GM19467 (cell line): ENCODE data around the gene ZFR2.
"Not testable (repeated sequence)": the region's sequence is repeated elsewhere in the genome, so short reads cannot be mapped to it uniquely, and the experiment has no call there.

Source experiments
- ATAC-seq: cut with Tn5 transposase; IDR thresholded peaks from one replicate; pipeline ENCODE4 v1.9.1; 2021; ENCODE audit warnings: mild to moderate bottlenecking, moderate library complexity; ENCODE audit not compliant: unreplicated experiment

ZFR2 gene

GRCh38 chr19:3817761-3818160 is 51.1 kb downstream of the ZFR2 start:
- no peak for ATAC-seq

DNA sequence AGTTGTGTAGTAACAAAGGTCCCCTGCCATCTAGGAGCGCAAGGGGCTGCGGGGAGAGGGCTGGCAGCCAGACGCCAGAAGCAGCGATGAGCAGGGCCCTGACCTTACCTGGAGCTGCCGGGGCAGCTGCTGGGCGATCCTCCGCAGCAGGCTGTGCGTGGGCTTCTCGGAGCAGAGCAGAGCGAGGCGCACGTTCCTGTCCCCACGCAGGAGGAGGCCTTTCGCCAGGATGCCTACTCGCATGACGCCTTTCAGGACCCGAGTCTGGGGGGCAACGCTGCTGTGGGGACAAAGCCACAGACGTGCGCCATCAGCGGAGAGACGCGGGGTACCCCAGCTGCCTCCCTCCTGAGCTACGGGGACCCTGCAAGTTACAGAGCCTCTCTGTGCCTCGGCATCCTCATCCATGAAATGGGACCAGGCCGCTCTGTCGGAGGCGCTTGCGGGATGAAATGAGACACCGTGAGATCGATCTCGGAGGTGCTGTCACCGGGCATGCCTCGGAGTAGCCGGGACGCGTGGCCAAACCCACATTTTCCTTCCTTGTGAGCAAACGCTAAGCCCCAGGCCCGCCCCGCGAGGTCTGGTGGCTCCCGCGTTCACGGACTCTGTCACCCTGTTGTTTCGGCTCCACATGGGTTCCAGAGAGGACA is 52.1 kb downstream of the ZFR2 start:
- ATAC-seq: no peak

GRCh38 chr19:3816148-3816547 is 52.7 kb downstream of the ZFR2 start:
- ATAC-seq: not testable (repeated sequence)

GRCh38 chr19:3814648-3815047 is 54.2 kb downstream of the ZFR2 start:
- ATAC-seq: no peak

- ATAC-seq: no peak
These were observed 55.1 kb downstream of the ZFR2 start for GRCh38 chr19:3813473-3814392.

DNA sequence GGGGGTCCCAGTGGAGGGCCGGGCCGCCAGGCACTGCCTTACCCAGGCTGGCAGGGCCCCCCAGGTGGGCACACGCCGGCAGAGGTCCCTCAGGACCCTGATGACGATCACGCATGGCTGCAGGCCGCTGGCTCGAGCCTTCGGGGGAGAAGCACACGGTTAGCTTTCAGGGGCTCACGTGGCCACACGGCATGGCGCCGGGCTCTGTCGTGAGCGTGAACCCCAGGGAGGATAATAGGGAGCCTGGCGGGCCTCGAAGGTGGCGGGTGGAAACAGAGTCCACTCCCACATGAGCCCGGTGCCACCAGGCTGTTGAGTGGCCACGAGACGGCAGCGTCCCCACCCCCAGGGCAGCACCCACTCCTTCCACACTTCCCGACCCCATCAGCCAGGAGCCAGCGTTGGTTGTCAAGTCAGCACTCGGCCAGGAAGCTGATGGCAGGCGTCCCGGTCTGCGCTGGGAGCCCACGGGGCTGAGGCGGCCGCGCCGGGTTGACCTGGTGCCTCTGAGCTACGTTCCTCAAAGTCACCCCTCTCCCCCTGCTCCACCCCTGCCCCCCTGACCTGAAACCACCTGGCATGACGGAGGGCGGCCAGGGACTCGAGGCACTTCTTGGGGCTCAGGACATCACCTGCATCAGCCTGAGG is 58.0 kb downstream of the ZFR2 start:
- peak; percentile 13 for ATAC-seq

GRCh38 chr19:3809881-3810707 is 58.7 kb downstream of the ZFR2 start:
- peak; percentile 46 for ATAC-seq

DNA sequence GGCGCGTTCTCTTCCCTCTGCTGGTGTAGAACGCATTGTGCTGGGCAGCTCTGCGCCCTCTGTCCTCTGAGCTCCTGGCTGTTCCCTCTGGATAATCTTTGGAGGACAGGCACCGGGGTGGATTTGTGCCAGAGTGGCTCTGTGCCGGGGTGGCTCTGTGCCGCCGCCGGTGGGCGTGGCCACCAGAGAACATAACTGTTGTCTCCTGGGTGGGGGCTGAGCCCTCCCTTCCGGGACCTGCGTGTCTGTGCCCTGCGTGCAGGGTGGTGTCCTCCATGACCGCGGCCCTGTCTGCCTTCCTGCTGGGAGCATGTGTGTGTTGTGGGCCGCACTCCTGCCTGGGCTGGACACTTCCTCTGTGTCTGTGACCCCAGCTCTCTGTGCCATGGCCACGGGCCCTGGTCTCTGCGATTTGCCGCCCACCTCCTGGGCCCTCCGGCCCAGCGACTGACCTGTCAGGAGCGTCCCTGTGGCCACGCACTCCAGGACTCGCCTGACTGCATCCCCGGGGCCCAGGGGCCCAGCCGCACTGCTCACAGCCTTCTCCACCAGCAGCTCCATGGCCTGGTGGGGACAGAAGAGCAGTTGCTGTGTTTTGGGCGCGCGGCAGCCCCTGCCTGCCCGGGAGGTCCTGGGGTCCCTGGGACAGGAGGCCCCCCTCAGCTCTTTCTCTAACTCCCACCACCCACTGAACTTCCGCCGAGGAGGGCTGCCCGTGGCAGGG is 60.3 kb downstream of the ZFR2 start:
- ATAC-seq: no peak

DNA sequence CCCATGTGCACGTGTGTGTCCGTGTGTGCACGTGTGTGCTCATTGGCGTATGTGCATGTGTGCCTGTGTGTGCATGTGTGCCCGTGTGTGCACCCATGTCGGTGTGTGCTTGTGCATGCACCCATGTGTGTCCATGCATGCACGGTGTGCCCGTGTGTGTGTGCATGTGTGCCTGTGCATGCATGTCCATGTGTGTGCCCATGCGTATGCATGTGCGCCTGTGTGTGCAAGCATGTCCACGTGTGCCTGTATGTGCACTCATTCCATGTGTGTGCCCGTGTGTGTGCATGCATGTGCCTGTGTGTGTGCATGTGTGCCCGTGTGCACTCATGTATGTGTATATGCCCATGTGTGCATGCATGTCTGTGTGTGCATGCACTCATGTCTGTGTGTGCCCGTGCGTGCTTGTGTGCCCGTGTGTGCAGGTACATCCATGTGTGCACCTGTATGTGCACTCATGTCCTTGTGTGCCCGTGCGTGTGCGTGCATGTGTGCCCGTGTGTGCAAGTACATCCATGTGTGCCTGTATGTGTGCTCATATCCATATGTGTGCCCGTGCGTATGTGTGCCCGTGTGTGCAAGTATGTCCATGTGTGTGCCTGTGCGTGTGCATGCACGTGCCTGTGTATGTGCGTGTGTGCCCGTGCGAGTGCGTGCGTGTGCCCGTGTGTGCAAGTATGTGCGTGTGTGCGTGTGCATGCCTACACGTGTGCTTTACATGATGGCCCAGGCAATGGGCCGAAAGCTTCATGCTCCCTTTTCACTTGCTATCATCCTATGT is 61.1 kb downstream of the ZFR2 start:
- ATAC-seq: no peak

DNA sequence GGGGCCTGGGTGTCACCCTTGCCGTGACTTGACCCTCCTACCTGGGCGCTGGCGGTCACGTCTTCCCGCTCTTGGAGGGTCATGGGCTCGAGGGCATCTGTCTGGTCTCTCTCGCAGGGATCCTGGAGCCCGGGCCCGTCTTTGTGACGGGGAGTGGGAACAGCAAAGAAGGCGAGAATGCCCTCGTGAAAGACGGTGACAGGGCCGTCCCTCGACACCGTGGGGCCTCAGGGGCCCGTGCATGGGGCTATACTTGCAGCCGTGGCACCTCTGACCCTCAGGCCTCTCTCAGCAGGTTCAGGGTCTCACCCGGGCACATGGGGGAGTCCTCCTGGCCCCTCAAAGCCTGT is 61.7 kb downstream of the ZFR2 start:
- ATAC-seq: no peak

GRCh38 chr19:3805859-3806258 is 63.0 kb downstream of the ZFR2 start:
- no peak for ATAC-seq

GRCh38 chr19:3804429-3804828 is 64.4 kb downstream of the ZFR2 start:
- no peak for ATAC-seq

DNA sequence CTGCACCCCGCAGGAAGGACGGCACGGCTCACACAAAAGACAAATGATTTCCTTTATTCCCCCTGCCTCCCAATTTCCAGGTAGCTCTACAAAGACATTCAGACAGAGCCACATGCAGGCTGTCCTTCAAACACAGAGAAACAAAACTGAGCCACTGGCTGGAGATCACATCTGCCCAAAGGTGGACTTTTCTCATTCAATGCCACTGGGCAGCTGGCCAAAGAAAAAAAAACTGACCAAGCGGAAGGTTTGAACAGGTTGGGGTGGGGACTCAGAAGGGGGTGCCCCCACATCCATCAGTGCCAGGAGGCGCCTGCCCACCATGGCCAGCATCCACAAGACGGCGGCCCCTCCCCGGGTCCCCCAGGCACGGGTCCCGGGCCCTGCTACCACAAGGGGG is 64.9 kb downstream of the ZFR2 start:
- ATAC-seq: no peak

DNA sequence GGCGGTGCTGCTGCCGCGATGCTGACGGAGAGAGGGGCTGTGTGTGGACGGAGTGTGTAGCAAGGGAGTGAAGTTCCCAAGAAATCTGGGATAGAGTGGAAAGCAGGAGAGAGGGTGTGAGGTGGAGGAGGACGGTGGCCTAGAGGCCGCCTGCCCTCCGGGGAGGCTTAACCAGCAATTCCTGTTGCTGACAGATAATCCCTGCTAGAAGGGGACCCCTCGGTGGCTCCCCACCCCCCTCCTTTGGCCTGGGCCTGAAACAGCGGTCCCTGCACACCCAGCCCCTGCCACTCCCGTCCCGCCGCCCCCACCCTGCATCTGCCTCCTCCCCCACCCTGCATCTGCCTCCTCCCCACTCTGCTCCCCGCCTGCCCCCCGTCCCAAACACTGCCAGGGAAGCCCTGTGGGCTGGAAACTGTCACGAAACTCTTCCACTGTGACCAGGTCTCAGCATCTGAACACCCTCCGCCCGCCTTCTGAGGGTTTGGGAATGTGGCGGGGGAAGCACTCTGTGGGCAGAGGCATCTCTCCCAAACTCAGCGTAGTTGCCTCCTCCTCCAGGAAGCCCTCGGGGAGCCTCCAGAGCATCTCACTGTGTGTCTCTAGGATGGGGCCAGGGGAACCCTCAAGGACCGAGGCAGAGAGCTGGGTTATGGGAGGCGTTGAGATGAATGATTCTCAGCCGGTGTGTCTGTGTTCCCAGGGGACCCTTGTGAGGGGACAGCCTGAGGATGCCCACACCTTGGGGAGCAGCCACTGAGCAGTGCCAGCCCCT is 65.5 kb downstream of the ZFR2 start:
- no peak for ATAC-seq

DNA sequence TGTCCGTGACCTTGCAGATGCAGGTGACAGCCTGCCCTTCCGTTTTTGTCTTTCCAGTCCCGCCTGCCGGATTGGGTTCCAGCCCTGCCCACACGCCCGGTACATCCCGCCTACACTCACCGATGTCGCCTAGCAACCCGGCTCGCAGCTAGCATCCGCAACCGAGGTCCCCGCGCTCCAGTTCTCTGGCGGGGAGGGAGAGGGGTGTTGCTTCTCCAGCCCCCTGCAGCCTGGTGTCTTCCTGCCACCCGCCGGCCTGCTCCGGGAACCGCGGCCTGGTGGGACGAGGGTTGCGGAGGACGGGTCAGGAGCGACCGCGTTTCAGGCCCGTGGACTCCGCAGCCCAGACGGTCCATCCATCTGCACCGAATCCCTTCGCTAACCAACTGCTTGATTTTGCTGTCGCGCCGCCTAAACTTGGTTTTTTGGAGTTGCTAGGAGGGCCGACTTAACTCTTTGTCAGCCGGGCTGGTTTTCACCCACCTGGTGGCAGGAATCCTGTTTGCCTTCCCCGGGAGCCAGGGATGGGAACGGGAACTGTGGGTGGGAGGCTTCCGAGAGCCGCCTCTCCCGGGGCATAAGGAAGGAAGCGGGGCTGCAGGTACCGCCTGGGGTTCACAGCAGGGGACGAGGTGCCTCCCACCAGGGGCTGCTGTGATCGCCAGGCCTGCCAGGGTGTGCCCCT is 67.3 kb downstream of the ZFR2 start:
- ATAC-seq: no peak

- no peak for ATAC-seq
These were observed 67.8 kb downstream of the ZFR2 start for GRCh38 chr19:3800996-3801395.

DNA sequence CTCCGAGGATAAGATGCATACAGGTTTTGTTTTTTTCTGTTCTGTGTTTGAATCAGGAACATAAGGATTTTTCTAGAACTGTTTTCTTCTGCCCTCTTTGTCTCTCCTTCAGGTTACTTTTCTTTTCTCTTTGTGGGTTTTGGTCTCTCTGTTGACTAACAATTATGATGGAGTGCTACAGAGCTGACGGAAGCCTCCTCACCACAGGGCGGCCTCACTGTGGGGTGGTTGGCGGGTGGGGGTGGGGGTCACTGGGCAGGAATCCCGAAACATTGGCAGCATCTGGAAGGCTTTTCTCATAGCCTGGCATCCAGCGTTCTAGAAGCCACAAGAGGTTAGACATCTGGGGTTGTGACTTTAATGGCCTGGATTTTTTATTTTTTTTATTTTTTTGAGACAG is 70.7 kb downstream of the ZFR2 start:
- no peak for ATAC-seq

GRCh38 chr19:3796358-3796757 is 72.5 kb downstream of the ZFR2 start:
- no peak for ATAC-seq
